ENCODE results near the gene STAU1.
"Not testable (repeated sequence)": the region's sequence is repeated elsewhere in the genome, so short reads cannot be mapped to it uniquely, and the experiment has no call there.

The STAU1 gene

DNA sequence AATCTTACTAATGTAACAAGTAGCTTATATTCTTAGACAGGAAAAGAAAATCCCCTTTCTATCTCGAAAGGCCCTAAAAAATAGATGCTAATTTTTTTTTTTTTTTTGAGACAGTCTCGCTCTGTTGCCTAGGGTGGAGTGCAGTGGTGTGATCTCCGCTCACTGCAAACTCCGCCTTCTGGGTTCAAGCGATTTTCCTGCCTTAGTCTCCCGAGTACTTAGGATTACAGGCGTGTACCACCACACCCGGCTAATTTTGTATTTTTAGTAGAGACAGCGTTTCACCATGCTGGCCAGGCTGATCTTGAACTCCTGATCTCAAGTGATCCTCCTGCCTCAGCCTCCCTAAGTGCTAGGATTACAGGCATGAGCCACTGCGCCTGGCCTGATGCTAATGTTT is 19.3 kb downstream of the STAU1 start:
- intact Hi-C loops (cut with DNase I); DNase-seq: not testable (repeated sequence)

DNA sequence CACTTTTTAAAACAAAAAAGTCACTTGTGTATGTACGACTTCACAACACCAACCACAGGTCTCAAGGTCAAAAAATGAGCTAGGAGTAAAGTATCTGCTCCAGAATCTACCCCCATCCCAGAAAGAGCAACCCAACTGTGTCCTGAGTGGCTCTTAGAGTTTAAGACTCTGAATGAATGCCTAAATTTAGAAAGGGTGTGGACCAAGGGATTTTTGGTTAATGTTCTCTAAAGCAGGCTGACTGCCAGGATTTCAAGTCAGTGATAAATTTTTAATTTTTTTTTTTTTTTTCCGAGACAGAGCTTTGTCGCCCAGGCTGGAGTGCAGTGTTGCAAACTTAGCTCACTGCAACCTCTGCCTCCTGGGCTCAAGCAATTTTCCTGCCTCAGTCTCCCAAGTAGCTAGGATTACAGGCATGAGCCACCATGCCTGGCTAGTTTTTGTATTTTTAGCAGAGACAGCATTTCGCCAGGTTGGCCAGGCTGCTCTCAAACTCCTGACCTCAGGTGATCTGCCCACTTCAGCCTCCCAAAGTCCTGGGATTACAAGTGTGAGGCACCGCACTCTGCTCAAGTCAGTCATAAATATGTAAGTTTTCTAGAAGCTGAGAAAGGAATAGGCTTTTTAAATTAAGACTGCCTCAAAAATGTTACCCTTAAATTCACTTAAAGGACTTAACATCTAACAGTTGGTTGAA is 20.2 kb downstream of the STAU1 start:
- DNase-seq = no peak

GRCh38 chr20:49166534-49167449 is 21.3 kb downstream of the STAU1 start:
- DNase-seq = no peak
- intact Hi-C loops (cut with DNase I) = no loop called here

More for the DNA sequence above, 20.2 kb downstream of the STAU1 start:
- intact Hi-C loops (cut with DNase I) = no loop called here

GRCh38 chr20:49165611-49166010 is 22.5 kb downstream of the STAU1 start:
- intact Hi-C loops (cut with DNase I) = no loop called here
- DNase-seq = no peak

GRCh38 chr20:49163696-49164095 is 24.4 kb downstream of the STAU1 start:
- intact Hi-C loops (cut with DNase I) = no loop called here
- no peak for DNase-seq

- intact Hi-C loops (cut with DNase I) = no loop called here
- DNase-seq = no peak
Observed at GRCh38 chr20:49161428-49162152, 26.5 kb downstream of the STAU1 start.

DNA sequence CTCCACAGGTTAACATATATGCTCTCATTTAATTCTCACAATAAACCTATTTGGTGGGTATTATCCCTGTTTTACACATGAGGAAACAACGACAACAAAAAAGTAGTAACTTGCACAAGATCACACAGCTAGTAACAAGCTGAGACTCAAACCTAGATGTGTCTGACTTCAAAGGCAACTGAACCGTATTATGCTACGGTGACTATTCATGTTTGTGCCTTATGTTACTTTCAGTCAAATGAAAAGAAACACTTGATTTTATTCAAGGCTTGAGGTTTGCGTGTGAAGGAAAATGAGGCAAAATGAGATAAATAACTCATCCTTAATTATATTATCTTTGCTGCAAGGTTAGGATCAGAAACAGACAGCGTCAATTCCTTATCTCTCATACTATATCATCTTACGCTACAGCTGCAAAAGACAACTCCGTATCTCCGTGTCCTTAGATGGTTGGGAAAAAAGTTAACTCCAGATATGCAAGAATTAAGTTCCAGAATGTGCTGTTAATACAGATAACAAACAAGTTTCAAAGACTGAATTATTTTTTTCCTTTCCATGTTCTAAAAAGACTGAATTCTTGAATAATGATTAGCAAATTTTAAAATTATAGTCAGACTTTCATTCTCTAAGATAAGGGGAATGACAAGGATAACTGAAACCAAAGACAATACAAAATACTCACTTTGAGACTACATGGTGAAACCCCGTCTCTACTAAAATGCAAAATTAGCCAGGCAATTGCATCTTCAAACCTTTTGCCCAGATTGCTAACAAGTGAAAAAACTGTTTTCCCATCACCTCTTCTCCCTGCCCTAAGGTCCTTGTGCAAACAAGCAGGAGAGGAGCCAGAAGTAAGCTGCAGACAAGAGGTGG is 27.8 kb downstream of the STAU1 start:
- intact Hi-C loops (cut with DNase I) = no loop called here
- DNase-seq = no peak

- DNase-seq = no peak
- intact Hi-C loops (cut with DNase I) = no loop called here
Observed at GRCh38 chr20:49157146-49157545, 31.0 kb downstream of the STAU1 start.

DNA sequence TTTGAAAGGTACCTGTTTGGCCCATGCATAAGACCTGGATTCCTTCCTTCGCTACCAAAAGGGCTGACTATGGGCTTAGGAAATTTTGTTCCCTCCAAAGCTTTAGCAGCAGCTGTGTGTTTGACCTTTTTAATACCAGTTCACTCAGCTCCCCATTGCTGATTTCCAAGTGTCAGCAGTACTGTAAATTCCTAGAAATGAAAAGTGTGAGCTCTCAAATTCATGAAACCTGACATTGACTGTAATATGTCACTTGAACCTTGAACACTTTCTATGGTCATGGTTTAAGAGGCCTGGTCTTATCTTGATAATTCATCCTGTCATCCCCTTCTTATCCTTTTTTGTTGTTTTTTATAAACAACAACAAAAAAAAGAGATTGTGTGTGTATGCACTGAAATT is 31.7 kb downstream of the STAU1 start:
- intact Hi-C loops (cut with DNase I) = no loop called here
- DNase-seq = no peak

DNA sequence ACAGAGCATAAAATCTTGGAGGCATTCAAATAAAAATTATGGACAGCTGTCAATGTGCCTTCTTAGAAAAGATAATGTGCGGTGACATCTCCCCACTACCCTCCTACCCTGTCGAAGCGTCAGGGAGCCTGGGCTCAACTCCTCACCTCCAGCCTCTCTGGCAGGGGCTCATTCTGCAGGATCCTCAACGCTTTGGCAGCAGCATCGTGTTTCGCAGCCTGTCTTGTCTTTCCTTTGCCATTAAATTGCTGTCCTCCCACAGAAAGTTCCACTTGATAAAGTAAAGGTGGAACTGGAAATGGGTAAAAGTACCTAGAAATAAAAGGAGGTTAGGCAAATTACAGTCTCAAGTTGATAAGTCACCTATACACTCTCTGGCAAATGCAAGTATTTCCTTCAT is 36.7 kb downstream of the STAU1 start:
- DNase-seq = no peak
- intact Hi-C loops (cut with DNase I) = no loop called here

GRCh38 chr20:49149281-49150045 is 38.7 kb downstream of the STAU1 start:
- intact Hi-C loops (cut with DNase I) = no loop called here
- no peak for DNase-seq

- no peak for DNase-seq
- intact Hi-C loops (cut with DNase I) = no loop called here
Observed at GRCh38 chr20:49148601-49149000, 39.5 kb downstream of the STAU1 start.

- intact Hi-C loops (cut with DNase I) = no loop called here
- no peak for DNase-seq
Observed at GRCh38 chr20:49147296-49147695, 40.8 kb downstream of the STAU1 start.

DNA sequence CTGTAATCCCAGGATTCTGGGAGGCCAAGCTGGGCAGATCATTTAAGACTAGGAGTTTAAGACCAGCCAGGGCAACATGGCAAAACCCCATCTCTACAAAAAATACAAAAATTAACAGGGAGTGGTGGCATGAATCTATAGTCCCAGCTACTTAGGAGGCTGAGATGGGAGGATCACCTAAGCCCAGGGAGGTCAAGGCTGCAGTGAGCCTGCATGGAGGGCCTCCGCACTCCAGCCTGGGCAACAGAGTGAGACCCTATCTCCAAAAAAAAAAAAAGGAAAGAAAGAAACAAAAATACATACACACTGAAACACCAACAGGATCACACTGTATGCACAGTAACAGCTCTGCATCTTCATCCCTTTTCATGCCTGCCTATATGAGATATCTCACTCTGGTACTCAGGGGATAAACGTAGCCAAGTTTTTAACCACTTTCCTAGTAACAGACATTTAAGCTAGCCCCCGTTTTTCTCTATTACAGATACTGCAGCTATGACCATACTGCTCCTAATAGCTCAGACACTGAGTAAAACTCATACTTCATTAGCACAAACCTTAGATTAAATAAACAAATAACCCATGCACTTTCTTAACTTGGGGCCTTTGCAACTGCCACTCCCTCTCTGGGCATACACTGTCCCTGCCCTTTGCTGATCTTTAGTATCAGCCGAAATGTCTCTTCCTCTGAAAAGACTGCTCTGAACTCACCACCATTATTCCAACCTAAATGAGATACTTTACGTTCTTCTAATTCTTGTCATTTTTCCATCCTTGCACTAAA is 41.5 kb downstream of the STAU1 start:
- no peak for DNase-seq
- intact Hi-C loops (cut with DNase I) = no loop called here

- intact Hi-C loops (cut with DNase I) = no loop called here
- no peak for DNase-seq
Observed at GRCh38 chr20:49140834-49141233, 47.3 kb downstream of the STAU1 start.

- no peak for DNase-seq
- intact Hi-C loops (cut with DNase I) = no loop called here
Observed at GRCh38 chr20:49140411-49140810, 47.7 kb downstream of the STAU1 start.

DNA sequence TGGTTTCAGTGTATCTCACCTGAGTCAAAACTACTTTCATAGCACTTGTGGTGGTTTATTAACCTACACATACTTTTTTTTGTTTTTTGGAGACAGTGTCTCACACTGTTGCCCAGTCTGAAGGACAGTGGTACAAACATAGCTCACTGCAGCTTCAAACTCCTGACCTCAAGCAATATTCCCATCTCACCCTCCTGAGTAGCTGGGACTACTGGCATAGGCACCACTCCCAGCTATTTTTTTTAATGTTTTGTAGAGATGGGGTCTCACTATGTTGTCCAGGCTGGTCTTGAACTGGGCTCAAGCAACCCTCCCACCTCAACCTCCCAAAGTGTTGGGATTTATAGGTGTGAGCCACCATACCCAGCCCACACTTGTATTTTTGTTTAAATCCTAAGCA is 49.7 kb downstream of the STAU1 start:
- intact Hi-C loops (cut with DNase I) = no loop called here
- no peak for DNase-seq

GRCh38 chr20:49136817-49137571 is 51.1 kb downstream of the STAU1 start:
- intact Hi-C loops (cut with DNase I) = no loop called here
- DNase-seq = no peak

Measured in posterior cingulate gyrus (tissue), 11 donors.